GM21423 (cell line): ENCODE results near the gene TMEM203.

Experiments
- ATAC-seq: cut with Tn5 transposase; IDR thresholded peaks from one replicate; pipeline ENCODE4 v1.9.1; 2021; ENCODE audit warnings: mild to moderate bottlenecking, moderate library complexity; ENCODE audit not compliant: unreplicated experiment

The TMEM203 gene

DNA sequence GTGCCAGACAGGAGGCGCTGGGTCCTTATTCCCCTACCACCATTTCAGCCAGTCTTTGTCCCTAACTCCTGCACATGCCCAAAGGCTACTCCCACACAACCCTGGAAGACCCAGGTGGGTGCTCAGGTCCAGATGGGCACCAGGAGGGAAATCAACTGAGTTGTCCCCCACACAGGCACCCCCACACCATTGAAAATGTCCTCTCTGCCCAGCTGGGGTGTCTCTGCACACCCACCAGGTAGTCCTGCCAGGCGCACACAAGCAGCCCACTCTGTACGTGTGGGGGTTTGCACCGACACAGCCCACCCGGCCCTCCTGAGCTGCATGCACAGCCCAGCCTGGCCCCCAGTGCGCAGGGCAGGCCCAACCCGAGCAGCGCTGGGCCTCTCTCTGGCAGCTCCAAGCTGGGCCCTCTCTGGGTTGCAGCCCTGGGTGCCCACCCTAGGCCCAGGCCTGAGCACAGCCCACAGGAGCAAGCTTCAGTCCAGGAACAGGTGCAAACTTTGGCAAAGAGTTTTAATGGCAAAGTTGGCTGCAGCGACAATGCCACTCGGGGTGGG lies 14.4 kb upstream of the TMEM203 start:
- ATAC-seq, result no peak

DNA sequence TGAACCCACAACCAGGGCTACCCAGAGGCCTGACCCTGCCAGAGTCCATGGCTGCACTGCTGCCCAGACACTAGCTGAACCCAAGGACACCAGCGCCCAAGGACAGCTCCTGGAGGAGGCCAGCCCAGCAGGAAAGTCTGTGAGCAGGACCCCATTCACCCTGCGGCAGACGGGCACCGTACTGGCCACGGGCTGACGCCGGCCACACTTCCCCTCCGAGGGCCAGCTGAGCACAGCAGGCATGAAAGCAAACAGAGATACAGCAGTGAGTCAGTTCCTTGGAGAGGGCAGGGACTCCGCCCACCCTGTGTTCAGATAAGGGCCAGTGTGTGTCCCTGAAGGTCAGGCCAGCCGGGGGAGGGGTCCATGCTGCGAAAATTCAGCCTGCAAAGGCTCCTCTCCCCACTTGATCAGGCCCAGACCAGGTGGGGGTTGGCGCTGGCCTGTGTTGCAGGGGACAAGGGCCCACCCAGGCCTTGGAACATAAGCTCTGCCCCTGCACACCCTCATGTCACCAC lies 13.4 kb upstream of the TMEM203 start:
- ATAC-seq, result no peak

DNA sequence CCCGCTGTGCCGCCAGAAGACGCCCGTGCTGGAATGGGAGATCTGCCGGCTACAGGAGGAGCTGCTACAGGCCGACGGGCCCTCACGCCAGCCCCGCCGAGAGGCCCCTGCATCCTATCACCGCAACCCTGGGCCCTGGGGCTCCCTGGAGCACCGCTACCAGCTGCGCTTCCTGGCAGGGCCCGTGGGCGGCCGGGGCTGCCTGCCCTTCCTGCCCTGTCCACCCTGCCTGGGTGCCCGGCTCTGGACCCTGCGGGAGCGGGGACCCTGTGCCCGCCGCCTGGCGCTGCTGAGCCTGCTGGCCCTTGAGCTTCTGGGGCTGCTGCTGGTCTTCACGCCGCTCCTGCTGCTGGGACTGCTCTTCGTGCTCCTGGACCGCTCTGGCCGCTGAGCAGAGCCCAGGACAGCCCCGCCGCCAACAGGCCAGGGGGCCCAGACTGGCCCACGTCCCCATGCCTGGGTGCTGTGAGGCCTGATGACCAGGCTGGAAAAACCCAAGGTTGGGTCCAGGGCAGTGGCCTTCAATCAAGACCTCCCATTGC lies 12.8 kb upstream of the TMEM203 start:
- no peak for ATAC-seq

DNA sequence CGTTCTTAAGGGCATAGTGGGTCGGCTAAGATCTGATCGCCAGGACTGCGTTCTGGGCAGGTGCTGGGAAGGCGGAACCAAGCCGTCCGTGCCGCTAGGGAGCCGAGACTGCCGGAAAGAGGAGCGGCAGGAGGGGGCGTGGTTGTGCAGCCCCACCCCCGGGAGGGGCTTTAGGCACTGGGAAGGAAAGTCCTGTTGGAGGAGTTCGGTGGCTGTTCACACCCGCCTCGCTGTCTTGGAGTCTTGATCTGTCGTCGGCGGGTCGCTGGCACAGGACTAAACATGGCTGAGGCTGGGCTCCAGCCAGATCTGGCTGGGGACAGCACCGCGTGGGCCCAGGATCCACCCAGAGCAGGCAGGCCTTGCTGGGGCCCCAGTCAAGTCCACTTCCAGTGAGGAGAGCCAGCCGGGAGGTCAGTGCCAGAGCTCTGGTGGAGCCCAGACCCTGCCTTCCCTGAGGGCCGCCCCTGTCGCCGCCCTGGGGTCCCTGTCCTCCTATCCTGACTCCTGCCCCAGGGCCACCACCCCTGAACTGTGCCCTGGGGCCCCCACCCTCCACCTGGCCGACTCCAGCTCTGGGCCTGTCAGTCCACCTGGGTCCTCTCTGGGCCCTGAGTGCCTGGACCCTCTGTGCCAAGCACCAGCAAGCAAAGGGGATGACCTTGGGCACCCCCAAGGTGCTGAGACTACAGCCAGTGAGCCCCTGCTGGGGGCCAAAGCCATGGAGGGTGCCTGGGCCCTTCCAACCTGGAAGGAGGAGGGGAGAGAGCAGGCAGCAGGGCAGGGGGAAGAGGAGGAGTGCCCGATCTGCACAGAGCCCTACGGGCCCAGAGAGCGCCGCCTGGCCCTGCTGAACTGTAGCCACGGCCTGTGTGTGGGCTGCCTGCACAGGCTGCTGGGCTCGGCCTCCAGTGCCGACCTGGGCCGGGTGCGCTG lies 12.1 kb upstream of the TMEM203 start:
- no peak for ATAC-seq

DNA sequence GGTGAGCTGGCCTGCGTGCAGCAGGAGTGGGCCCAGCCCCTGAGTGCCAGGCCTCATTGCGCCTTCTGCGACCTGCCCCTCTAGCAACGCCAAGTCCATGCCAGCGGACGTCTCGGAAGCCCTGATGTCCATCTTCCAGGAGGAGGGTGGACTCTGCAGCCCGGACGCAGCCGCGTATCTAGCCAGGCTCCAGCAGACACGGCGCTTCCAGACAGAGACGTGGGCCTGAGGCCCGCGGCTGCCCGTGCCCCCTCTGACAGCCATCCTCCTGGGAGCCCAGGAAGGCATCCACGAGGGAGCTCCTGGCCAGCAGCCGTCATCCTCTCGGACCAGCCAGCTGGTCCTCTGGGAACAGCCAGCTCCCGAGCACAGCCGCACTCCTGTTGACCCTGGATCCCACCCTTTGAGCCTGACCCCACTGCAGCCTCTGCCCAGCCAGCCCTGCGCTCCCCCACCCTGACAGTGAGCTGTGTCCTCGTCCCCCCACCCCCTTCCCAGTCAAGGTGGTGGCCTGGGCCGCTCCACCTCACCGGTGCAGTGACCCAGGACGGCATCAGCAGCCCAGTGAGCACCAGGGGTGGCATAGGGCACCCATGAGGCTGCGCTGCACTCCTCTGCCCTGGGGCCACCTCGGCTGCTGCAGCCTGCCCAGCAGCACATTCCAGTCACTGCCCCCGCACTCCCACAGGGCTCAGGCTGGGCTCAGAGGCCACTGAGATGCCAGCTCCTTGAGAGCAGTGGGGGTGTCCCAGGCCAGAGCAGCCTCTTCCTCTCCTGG lies 10.9 kb upstream of the TMEM203 start:
- no peak for ATAC-seq

DNA sequence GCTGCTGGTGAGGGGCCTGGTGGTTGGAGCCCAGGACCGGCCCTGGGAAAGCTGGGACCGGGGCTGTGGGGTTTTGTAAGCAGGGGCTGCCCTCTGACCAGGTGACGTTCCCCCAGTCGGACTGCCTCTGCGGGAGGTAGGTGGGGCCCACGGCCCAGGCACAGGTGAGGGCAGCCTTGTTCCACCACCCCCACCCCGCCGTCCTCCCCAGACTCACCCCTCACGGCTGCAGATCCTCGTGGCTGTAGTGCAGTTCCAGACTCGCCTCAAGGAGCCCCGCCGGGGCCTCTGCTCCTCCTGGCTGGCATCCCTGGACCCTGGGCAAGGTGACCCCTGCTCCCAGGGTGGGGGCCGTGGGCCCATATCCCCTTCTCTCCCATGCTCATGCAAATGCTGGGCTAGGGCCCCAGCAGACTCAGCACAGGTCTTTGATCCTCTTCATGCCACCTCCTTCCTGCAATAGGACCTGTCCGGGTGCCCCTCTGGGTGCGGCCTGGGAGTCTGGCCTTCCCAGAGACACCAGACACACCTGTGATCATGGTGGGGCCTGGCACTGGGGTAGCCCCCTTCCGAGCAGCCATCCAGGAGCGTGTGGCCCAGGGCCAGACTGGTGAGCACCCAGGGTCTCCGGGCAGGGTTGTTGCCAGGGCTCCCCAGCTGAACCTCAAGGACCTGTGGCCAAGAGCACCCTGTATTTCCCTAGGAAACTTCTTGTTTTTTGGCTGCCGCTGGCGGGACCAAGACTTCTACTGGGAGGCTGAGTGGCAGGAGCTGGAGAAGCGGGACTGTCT lies 9.9 kb upstream of the TMEM203 start:
- ATAC-seq, result no peak

DNA sequence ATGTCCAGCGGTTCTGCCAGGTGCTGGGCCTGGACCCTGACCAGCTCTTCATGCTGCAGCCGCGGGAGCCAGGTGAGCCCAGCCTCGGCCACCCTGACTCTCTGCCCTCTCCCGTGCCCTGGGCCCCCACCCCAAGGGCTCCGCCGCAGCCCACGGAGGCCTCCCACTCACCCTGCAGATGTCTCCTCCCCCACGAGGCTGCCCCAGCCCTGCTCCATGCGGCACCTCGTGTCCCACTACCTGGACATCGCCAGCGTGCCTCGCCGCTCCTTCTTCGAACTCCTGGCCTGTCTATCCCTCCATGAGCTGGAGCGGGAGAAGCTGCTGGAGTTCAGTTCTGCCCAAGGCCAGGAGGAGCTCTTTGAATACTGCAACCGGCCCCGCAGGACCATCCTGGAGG lies 9.2 kb upstream of the TMEM203 start:
- ATAC-seq, result no peak

DNA sequence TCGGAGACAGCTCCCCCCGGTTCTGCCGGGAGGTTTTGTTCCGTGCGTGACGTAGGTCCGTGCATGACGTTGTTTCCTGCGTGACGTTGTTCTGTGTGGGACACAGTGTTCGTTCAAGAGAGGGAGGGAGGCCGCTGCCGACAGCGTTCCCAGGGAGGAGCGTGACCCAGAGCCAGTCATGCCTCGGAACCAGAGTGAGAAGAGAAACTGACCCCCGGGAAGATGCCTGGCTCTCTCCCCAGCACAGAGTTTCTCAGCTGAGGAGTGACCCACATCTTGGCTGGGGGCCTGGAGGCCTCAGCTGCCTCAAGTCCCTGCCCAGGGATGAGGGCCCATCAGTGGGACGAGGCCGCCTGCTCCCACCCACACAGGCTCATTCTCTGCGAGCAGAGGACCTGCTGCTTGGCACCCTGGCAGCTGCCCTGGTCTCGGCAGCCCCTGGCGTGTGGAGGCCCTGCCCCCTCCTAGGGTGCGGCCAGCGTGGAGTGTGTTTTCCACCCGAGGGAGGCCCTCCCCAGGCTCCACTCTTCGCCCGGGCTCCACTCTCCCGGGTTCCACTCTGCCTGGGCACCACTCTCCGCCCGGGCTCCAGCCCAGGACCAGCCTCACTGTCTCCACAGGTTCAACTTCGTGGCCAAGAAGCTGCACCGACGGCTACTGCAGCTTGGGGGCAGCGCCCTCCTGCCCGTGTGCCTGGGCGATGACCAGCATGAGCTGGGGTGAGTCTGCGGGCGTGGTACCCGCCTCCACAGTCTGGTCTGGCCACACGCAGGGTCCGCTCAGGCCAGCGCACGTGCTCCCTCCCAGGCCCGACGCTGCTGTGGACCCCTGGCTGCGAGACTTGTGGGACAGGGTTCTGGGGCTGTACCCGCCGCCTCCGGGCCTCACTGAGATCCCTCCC lies 8.0 kb upstream of the TMEM203 start:
- ATAC-seq, result no peak

DNA sequence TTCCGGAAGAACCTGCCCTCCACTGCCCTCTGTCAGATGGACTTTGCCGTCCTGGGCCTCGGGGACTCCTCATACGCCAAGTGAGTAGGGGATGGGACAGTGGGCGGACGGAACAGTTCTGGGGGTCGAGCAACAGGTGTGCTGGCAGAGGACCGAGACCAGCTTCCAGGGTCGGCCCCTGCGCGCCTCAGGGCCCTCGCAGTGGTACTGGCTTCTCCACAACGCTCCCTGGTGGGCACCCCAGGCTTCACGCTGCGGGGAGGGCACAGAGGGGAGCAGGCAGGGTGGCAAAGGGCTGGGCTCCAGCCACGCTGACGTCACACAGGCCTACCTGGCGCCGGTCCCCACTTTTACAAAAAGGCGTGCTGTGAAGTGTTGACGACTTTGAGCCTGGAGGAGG lies 7.1 kb upstream of the TMEM203 start:
- no peak for ATAC-seq

DNA sequence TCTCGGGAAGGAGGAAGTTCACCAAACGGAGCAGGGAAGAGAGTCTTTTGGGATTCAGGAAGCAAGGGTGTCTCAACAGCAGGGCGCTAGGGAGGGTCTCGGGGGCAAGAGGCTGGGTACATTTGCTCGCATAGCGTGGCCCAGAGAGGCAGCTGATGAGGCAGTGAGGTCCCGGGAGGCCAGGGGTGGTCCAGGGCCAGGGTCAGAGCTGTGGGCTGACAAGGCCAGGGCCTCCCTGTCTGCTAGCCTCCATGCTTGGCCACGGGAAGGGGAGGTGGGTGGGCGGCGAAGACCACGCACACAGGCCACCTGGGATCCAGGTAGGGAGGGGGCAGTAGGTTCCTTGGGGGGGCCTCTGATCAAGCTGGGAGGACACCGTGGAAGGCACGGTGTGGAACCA lies 6.1 kb upstream of the TMEM203 start:
- ATAC-seq, result no peak

DNA sequence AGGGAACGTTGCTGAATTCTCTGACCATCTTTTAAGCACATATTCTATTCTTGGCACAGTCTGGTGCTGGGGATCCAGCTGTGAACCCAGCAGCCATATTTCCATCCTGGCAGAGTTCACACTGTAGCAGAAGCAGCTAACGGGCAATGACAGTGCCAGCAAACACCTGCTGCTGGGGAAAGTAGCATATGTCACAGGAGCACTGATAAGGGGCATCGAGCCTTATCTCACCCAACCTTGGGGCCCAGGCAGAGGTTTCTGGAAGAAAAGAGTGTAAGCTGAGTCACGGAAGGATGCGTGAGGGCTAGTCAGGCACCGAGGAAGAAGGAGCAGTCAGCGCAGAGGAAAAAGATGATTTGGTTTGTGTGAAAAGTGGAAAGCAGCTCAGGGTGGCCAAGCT lies 1.2 kb upstream of the TMEM203 start:
- no peak for ATAC-seq

DNA sequence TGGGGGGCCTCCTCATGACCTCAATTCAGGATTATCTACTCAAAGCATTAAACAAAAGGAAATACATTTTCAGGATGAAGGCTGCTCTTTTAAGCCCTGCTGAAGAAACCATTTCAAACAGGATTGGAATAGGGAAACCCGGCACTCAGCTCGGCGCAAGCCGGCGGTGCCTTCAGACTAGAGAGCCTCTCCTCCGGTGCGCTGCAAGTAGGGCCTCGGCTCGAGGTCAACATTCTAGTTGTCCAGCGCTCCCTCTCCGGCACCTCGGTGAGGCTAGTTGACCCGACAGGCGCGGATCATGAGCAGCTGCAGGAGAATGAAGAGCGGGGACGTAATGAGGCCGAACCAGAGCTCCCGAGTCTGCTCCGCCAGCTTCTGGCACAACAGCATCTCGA lies 720 bp downstream of the TMEM203 start:
- ATAC-seq, result no peak

DNA sequence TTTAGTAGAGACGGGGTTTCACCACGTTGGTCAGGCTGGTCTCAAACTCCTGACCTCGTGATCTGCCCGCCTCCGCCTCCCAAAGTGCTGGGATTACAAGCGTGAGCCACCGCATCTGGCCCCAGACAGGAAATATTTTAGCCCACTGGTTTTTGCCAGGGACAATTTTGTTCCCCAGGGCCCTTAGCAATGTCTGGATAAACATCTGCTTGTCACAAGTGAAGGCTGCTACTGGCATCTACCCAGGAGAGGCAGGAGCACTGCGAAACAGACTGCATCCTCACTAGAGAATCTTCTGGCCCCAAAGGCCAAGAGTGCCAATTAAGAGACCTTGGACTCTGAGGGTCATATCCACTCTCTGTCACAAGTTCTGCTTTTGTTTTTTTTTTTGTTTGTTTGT lies 2.5 kb downstream of the TMEM203 start:
- no peak for ATAC-seq

DNA sequence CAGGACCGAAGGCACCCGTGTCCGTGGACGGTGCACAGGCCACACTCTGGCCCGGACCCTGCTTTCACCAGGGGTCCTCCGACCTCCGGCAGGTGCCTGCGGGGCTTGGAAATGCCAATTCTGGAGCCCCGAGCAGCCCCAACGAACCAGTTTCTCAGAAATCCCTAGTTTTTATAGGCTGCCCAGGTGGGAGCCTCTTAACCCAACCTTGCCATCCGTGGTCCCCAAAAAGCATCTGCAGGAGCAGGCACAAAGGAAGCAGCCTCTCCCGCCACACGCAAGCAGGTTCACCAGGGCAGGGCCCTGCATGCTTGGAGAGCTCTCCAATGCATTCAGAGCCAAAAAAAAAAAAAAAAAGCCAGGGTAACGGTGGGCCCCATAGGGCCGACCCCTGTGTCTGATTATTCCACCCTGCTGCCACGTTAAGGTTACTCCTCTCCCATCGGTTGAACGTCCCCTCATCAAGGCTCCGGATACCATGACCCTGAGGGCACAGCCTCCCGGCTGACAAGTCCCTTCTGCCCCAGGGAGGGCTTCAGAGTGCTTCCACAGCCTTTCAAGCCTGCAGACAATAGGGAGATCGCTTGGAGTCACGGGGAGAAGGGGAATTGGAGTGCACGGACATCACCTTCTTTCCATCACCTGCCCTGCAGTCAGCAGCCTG lies 4.1 kb downstream of the TMEM203 start:
- ATAC-seq, result no peak

DNA sequence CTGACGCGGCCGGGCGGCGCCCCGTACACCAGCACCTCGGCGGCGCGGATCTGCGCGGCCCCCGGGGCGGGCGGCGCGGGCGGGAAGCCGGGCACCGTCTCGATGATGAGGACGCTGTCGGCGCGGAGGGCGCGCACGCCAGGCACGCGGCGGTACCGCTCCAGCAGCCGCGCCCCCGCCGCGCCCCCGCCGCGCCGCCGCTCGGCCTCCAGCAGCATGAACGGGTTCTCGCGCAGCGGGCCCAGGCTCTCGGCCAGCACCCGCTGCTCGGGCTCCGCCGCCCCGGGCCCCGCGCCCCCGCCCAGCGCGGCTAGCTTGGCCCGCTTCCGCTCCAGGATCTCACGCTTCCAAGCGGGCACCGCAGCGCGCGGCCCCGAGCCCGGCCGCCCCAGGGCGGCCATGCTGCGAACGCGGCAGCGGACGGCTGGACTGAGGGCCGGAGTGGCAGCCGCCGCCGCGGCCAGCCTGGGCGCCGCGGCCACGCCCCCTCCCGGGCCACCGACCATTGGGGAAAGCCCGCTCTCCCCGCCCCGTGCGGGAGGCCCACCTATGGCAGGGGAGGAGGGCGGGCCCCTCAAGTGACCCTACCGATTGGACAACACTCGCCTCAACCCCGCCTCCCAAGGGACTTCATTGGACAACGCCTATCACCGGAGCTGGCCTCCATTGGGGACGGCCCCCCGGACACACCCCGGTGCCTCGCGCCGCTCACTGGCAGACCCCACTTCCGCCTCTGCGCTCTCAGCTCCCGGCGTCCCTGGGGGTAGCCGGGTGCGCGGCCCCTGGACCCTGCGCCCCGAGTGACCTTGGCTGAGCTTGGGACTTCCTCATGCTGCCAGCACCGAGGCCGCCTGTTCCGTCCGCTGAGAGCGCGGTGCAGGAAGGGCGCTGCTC lies 4.9 kb downstream of the TMEM203 start, which contains the start of gene TPRN:
Gene TPRN, minus strand, starts transcription at position 431 of the 894 bp plus-strand sequence. Its CDS starts 30 bp downstream, at position 401.
- ATAC-seq, result peak; percentile 82

DNA sequence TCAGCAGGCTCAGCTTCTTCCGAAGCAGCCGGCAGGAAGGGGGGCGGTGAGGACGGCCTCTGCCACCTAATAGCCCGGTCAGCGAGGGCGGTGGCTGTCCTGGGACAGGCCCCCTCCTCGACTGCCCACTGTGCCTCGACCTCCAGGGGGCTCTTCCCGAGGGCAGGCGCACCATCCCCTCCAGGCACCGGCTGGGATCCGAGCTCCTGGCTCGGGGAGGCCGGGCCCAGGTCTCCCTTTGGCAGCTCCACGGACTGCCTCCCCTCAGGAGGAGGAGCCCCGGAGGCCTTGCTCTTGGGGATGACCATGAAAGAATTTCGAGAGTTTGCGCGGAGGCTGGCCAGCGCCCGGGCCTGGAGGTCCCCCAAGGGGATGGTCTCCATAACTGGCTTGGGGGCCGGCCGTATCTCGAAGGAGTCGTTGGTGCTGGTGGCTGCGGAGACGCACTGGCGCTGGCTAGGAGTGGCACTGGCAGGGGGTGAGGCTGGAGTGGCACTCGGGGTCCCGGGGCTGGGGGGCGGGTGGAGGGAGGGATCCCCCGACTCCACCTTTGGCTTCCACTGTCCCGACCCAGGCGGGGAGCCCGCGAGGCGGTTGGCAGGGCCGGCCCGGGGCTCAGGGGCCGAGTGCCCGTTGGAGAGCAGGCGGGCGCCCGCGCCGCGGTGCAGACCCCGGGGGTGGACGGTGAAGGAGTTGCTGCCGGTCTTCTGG lies 5.9 kb downstream of the TMEM203 start:
- ATAC-seq, result no peak

DNA sequence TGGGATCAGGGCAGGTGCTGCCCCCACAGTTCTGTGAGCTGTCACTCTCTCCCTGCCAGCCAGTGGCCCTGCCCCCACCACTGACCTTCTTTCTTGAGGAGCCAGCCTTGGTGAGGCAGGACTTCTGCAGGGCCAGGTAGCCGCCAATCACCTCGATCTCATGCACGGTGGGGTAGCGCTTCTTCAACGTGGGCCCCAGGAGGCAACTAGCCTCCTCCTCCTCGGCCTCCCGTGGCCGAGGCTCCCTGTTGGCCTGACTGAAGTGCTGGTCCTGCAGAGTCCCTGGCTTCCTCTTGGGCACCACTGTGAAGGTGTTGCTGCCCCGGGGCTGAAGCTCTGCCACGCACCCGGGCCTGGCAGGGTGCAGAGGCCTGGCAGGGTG lies 6.6 kb downstream of the TMEM203 start:
- no peak for ATAC-seq
